ENCODE data around the gene RGN.
A peak's percentile ranks its signal among the peaks of the same experiment; 100 is the strongest.
"Not testable (repeated sequence)": the region's sequence is repeated elsewhere in the genome, so short reads cannot be mapped to it uniquely, and the experiment has no call there.

Gene RGN

GRCh38 chrX:47124466-47124865, 46.2 kb downstream of the RGN start:
- not testable (repeated sequence) for DNase-seq

- peak; percentile 98 for DNase-seq
These were observed 51.1 kb downstream of the RGN start for GRCh38 chrX:47129157-47129898.

- DNase-seq = no peak
These were observed 51.7 kb downstream of the RGN start for GRCh38 chrX:47129899-47130358.

- DNase-seq = no peak
These were observed 55.2 kb downstream of the RGN start for GRCh38 chrX:47133493-47133892.

GRCh38 chrX:47135650-47136049, 57.4 kb downstream of the RGN start:
- not testable (repeated sequence) for DNase-seq

GRCh38 chrX:47138171-47138570, 59.9 kb downstream of the RGN start:
- DNase-seq = no peak

Measured in NCI-H1694 (cell line).